ENCODE measurements around the gene IL18BP. TPM values are rescaled to one million over a fixed set of nuclear protein-coding genes. Genes with fewer than 3 reads are reported as not detected.
A peak's percentile ranks its signal among the peaks of the same experiment; 100 is the strongest.

Gene IL18BP
- total and polyA plus RNA-seq, 2 experiments from 2014 or later: 1.2 to 7.3 TPM

GRCh38 chr11:72015511-72016061, 16.9 kb downstream of the IL18BP start:
- H3K4me3 ChIP-seq: no peak overlapping the region

GRCh38 chr11:72018171-72018570, 19.5 kb downstream of the IL18BP start:
- H3K27me3 ChIP-seq: no peaks in the 10 kb centered on the region
- no peak overlapping the region for H3K4me3 ChIP-seq
- TF ChIP-seq CTCF (IDR thresholded peaks at IDR 0.05; ENCODE audit: low read depth, low read length): no peak
- H3K27ac ChIP-seq: no peak overlapping the region
- H3K36me3 ChIP-seq: peaks cover 87% of the 10 kb centered on the region
- no peak for DNase-seq (ENCODE audit: low read depth in 1 of 2, low spot score in 1 of 2)
- no peaks in the 10 kb centered on the region for H3K9me3 ChIP-seq (ENCODE audit: low read depth)
- H3K4me1 ChIP-seq (ENCODE audit: low read depth): no peaks in the 10 kb centered on the region

More at GRCh38 chr11:72015511-72016061, 16.9 kb downstream of the IL18BP start:
- peak; percentile 45 for TF ChIP-seq CTCF (IDR thresholded peaks at IDR 0.05; ENCODE audit: low read depth, low read length)
- no peaks in the 10 kb centered on the region for H3K4me1 ChIP-seq (ENCODE audit: low read depth)
- H3K36me3 ChIP-seq: peaks cover 87% of the 10 kb centered on the region
- H3K27me3 ChIP-seq: no peaks in the 10 kb centered on the region
- no peaks in the 10 kb centered on the region for H3K9me3 ChIP-seq (ENCODE audit: low read depth)
- H3K27ac ChIP-seq: no peak overlapping the region
- DNase-seq (ENCODE audit: low read depth in 1 of 2, low spot score in 1 of 2): peak; percentile 39 to 47

GRCh38 chr11:72023335-72023734, 24.6 kb downstream of the IL18BP start:
- peaks cover 77% of the 10 kb centered on the region for H3K36me3 ChIP-seq

GRCh38 chr11:72024069-72024754, 25.5 kb downstream of the IL18BP start:
- no peaks in the 10 kb centered on the region for H3K4me1 ChIP-seq (ENCODE audit: low read depth)
- TF ChIP-seq CTCF (IDR thresholded peaks at IDR 0.05; ENCODE audit: low read depth, low read length): no peak
- no peak overlapping the region for H3K4me3 ChIP-seq
- H3K9me3 ChIP-seq (ENCODE audit: low read depth): no peaks in the 10 kb centered on the region
- DNase-seq (ENCODE audit: low read depth in 1 of 2, low spot score in 1 of 2): no peak
- peak overlapping the region; percentile 28 for H3K27ac ChIP-seq
- peaks cover 77% of the 10 kb centered on the region for H3K36me3 ChIP-seq
- H3K27me3 ChIP-seq: no peaks in the 10 kb centered on the region

More at GRCh38 chr11:72023335-72023734, 24.6 kb downstream of the IL18BP start:
- Histone ChIP-seq H3K9me3 (ENCODE audit: low read depth) (no peaks in the 10 kb centered on the region), H3K27ac (no peak overlapping the region), H3K27me3 (no peaks in the 10 kb centered on the region), H3K4me3 (no peak overlapping the region), H3K4me1 (ENCODE audit: low read depth) (no peaks in the 10 kb centered on the region)
- no peak for TF ChIP-seq CTCF (IDR thresholded peaks at IDR 0.05; ENCODE audit: low read depth, low read length)
- no peak for DNase-seq (ENCODE audit: low read depth in 1 of 2, low spot score in 1 of 2)

GRCh38 chr11:72026090-72026489, 27.4 kb downstream of the IL18BP start:
- no peak for DNase-seq (ENCODE audit: low read depth in 1 of 2, low spot score in 1 of 2)
- Histone ChIP-seq H3K36me3 (peaks cover 64% of the 10 kb centered on the region), H3K27ac (peak overlapping the region; percentile 58), H3K4me3 (no peak overlapping the region), H3K27me3 (no peaks in the 10 kb centered on the region), H3K4me1 (ENCODE audit: low read depth) (no peaks in the 10 kb centered on the region), H3K9me3 (ENCODE audit: low read depth) (no peaks in the 10 kb centered on the region)
- no peak for TF ChIP-seq CTCF (IDR thresholded peaks at IDR 0.05; ENCODE audit: low read depth, low read length)
